ENCODE measurements around the gene C1S. TPM values are rescaled to one million over a fixed set of nuclear protein-coding genes. Genes with fewer than 3 reads are reported as not detected.
"Not testable (repeated sequence)": the region's sequence is repeated elsewhere in the genome, so short reads cannot be mapped to it uniquely, and the experiment has no call there.

The C1S gene
- total RNA-seq, 6 experiments from 2014 or later = 21.9 to 30.8 (median 30.2) TPM

DNA sequence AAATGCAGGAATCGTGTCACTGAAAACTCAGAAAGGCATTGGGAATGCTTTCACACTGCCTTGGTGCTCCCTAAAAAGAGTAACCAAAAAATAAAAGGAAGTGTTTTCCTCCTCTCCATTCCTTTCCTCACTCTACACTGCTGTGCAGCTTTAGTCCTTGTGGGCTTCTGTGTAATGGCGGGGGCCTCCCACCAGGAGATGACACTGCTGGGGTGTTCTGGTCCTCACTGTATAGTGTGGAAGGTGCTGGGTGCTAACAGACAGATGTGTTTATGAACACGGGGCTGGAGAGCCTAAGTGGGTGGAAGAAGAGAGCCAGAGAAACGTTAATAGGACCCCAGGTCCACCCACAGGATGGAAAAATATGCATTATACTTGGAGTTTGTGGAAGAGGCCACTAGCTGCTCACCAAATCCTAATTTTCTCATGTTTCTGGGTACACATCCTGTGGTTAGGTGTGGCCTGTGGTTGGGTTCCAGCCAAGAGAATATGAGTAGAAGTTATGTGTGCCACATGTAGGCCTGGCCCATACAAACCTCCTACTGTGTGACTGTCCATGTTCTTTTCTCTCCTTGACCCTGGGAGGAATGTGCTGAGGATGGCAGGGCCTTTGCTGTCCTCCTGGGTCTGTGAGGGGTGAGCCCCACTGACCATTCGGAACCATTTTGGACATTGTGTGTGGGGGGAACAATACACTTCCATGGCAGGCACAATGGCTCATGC, 14.0 kb upstream of the C1S start:
- DNase-seq = no peak

DNA sequence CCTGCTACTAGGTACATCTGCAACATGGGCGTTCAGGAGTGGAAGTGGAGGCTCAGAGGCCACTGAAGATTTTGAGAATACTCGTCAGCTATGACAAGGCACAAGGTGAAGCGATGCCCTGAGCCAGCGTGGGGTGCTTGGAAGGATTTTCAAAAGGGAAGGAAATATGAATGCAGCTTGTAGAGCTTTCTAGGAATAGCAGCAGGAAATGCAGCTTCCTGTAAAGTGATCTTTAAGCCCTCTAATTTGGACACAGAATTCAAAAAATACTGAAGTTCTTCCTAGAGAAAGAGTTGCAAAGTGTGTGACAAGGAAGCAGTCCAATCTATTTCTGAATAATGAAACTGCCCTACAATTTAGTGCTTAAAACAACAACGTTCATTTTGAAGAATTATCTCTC, 13.2 kb upstream of the C1S start:
- Mint-ChIP-seq H3K27ac (no peak overlapping the region), H3K27me3 (ENCODE audit: insufficient read depth) (peaks cover 12% of the 10 kb centered on the region), H3K36me3 (ENCODE audit: low read depth) (no peaks in the 10 kb centered on the region), H3K4me1 (ENCODE audit: low read depth) (peaks cover 5% of the 10 kb centered on the region), H3K4me3 (no peak overlapping the region), H3K9me3 (no peaks in the 10 kb centered on the region)
- no peak for DNase-seq
- TF ChIP-seq, protein P1, sequence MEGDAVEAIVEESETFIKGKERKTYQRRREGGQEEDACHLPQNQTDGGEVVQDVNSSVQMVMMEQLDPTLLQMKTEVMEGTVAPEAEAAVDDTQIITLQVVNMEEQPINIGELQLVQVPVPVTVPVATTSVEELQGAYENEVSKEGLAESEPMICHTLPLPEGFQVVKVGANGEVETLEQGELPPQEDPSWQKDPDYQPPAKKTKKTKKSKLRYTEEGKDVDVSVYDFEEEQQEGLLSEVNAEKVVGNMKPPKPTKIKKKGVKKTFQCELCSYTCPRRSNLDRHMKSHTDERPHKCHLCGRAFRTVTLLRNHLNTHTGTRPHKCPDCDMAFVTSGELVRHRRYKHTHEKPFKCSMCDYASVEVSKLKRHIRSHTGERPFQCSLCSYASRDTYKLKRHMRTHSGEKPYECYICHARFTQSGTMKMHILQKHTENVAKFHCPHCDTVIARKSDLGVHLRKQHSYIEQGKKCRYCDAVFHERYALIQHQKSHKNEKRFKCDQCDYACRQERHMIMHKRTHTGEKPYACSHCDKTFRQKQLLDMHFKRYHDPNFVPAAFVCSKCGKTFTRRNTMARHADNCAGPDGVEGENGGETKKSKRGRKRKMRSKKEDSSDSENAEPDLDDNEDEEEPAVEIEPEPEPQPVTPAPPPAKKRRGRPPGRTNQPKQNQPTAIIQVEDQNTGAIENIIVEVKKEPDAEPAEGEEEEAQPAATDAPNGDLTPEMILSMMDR (IDR thresholded peaks at IDR 0.05) = no peak

More for the DNA sequence above, 14.0 kb upstream of the C1S start:
- no peaks in the 10 kb centered on the region for H3K9me3 Mint-ChIP-seq
- H3K27ac Mint-ChIP-seq = no peak overlapping the region
- H3K4me3 Mint-ChIP-seq = no peak overlapping the region
- peaks cover 5% of the 10 kb centered on the region for H3K4me1 Mint-ChIP-seq (ENCODE audit: low read depth)
- peaks cover 5% of the 10 kb centered on the region for H3K27me3 Mint-ChIP-seq (ENCODE audit: insufficient read depth)
- H3K36me3 Mint-ChIP-seq (ENCODE audit: low read depth) = no peaks in the 10 kb centered on the region
- TF ChIP-seq, protein P1 (IDR thresholded peaks at IDR 0.05) = no peak

DNA sequence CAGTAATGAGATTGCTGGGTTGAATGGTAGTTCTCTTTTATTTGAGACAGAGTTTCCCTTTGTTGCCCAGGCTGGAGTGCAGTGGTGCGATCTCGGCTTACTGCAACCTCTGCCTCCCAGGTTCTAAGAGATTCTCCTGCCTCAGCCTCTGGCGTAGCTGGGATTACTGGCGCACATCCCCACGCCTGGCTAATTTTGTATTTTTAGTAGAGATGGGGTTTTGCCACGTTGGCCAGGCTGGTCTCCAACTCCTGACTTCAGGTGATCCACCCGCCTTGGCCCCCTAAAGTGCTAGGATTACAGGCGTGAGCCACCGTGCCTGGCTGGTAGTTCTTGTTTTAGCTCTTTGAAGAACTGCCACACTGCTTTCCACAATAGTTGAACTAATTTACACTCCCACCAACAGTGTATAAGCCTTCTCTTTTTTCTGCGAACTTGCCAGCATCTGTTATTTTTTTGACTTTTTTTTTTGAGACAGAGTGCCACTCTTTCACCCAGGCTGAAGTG, 11.0 kb upstream of the C1S start:
- H3K27ac Mint-ChIP-seq; H3K36me3 Mint-ChIP-seq (ENCODE audit: low read depth); H3K9me3 Mint-ChIP-seq; H3K4me3 Mint-ChIP-seq; H3K4me1 Mint-ChIP-seq (ENCODE audit: low read depth); DNase-seq: not testable (repeated sequence)
- peaks cover 24% of the 10 kb centered on the region for H3K27me3 Mint-ChIP-seq (ENCODE audit: insufficient read depth)

DNA sequence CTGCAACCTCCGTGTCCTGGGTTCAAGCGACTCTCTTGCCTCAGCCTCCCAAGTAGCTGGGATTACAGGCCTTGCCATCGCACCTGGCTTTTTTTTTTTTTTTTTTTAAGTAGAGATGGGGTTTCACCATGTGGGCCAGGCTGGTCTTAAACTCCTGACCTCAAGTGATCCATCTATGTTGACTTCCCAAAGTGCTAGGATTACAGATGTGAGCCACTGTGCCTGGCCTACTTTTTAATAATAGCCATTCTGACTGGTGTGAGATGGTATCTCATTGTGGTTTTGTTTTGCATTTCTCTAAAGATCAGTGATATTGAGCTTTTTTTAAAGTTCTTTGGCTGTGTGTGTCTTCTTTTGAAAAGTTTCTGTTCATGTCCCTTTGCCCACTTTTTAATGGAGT, 10.5 kb upstream of the C1S start:
- H3K4me3 Mint-ChIP-seq; H3K27ac Mint-ChIP-seq; H3K36me3 Mint-ChIP-seq (ENCODE audit: low read depth); DNase-seq; H3K9me3 Mint-ChIP-seq; H3K4me1 Mint-ChIP-seq (ENCODE audit: low read depth): not testable (repeated sequence)
- peaks cover 27% of the 10 kb centered on the region for H3K27me3 Mint-ChIP-seq (ENCODE audit: insufficient read depth)

DNA sequence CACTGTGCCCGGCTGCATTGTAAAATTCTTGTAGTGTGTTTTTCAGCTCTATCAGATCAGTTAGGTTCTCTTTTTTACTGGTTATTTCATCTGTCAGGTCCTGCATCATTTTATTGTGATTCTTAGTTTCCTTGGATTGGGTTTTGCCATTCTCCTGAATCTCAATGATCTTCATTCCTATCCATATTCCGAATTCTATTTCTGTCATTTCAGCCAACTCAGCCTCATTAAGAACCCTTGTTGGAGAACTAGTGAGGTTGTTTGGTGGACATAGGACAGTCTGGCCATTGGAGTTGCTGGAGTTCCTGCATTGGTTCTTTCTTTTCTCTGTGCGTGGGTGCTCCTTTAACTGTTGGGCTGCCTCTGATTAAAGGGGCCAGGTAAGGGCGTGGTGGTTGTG, 5.6 kb upstream of the C1S start:
- peaks cover 47% of the 10 kb centered on the region for H3K27me3 Mint-ChIP-seq (ENCODE audit: insufficient read depth)
- H3K9me3 Mint-ChIP-seq = no peaks in the 10 kb centered on the region
- peaks cover 4% of the 10 kb centered on the region for H3K4me1 Mint-ChIP-seq (ENCODE audit: low read depth)
- H3K36me3 Mint-ChIP-seq (ENCODE audit: low read depth) = no peaks in the 10 kb centered on the region
- TF ChIP-seq, protein P1 (IDR thresholded peaks at IDR 0.05) = no peak
- no peak overlapping the region for H3K4me3 Mint-ChIP-seq
- H3K27ac Mint-ChIP-seq = no peak overlapping the region
- no peak for DNase-seq

DNA sequence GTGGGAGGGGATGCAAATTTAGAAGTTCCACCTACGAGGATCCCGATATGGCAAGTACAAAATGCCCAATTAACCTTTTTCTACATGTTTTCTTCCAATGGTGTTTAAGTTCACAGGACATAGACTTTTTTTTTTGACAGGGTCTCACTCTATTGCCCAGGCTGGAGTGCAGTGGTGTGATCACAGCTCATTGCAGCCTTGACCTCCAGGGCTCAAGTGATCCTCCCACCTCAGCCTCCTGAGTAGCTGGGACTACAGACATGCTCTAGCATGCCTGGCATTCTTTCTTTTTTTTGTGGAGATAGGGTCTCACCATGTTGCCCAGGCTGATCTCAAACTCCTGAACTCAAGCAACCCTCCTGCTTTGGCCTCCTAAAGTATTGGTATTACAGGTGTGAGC, 4.8 kb upstream of the C1S start:
- H3K27ac Mint-ChIP-seq; H3K36me3 Mint-ChIP-seq (ENCODE audit: low read depth); DNase-seq; H3K9me3 Mint-ChIP-seq; H3K4me3 Mint-ChIP-seq: not testable (repeated sequence)
- Mint-ChIP-seq H3K4me1 (ENCODE audit: low read depth) (peaks cover 12% of the 10 kb centered on the region), H3K27me3 (ENCODE audit: insufficient read depth) (peaks cover 47% of the 10 kb centered on the region)

DNA sequence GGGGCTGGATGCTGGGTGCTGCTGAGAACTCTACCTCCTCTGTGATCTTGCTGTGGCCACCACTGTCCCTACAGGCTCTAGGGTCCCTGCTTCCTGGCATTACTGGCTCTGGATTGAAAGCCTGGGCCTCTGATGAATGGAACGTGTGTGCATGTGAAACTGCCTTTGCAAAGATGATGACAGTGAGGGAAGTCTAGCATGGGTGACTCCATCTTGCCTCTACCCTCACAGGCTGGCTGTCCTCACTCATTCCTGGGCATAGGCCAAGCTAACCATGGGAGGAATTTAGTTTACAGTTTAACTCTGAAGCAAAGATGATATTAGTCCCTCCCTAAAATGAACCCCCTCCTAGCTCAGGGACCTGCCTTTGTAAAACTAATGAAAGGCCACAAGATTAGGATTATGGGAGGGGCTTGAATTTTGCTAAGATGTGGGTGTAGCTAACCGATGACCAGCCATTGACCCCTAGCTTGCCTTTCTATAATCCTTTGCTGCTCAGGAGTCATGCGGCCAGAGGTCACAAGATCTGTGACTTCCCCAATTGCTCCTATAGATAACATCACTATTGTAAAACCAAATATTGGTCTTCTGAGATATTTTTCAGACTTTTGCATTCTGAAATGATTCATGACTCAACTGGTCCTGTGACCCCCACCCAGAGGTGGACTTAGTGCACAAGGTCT, 2.2 kb upstream of the C1S start:
- no peak for DNase-seq
- Mint-ChIP-seq H3K36me3 (ENCODE audit: low read depth) (no peaks in the 10 kb centered on the region), H3K27ac (no peak overlapping the region), H3K27me3 (ENCODE audit: insufficient read depth) (peaks cover 31% of the 10 kb centered on the region), H3K4me3 (no peak overlapping the region), H3K9me3 (no peaks in the 10 kb centered on the region), H3K4me1 (ENCODE audit: low read depth) (peaks cover 19% of the 10 kb centered on the region)
- TF ChIP-seq, protein P1 (IDR thresholded peaks at IDR 0.05) = no peak

Data from HFFc6 (cell line).